HepG2 (cell line): ENCODE results near the gene ADGRG6. TPM values are rescaled to one million over a fixed set of nuclear protein-coding genes. Genes with fewer than 3 reads are reported as not detected.

Source experiments
- CREB1 ChIP-seq, 2 experiments: fragments of 450-650 bp in 1 of 2; IDR thresholded peaks; 2 replicates each; pipeline ENCODE4 v1.6.1; 2016 to 2017; ENCODE audit warnings: control low read depth in 1 of 2, mild to moderate bottlenecking in 1 of 2, missing compliant biosample characterization in 1 of 2, missing genetic modification characterization in 1 of 2
- EZH2 ChIP-seq: conservative IDR thresholded peaks from 2 replicates; pipeline ENCODE4 v1.6.1; 2012; ENCODE audit warnings: mild to moderate bottlenecking, low read depth, low read length, moderate library complexity
- HNF4G ChIP-seq, 2 experiments: sonication (generic) in 1 of 2; formaldehyde crosslinking in 1 of 2; IDR thresholded peaks; 2 replicates each; pipeline versions ENCODE4 v1.4.0 to v1.6.1; 2011 to 2020; ENCODE audit warnings: borderline replicate concordance in 2 of 2, low read depth in 2 of 2, mild to moderate bottlenecking in 2 of 2, low read length in 1 of 2, missing genetic modification reagents in 1 of 2, moderate library complexity in 1 of 2
- HNRNPK ChIP-seq: fragments of 200-400 bp; formaldehyde crosslinking; IDR thresholded peaks from 2 replicates; pipeline ENCODE4 v1.6.1; 2018; ENCODE audit warnings: low read length, low read depth, moderate library complexity, mild to moderate bottlenecking; ENCODE audit not compliant: poor library complexity, severe bottlenecking
- HNRNPL ChIP-seq: fragments of 200-400 bp; formaldehyde crosslinking; IDR thresholded peaks from 2 replicates; pipeline ENCODE4 v1.6.1; 2017; ENCODE audit warnings: mild to moderate bottlenecking, low read depth, low read length
- KDM1A ChIP-seq: IDR thresholded peaks from 2 replicates; pipeline ENCODE4 v1.6.1; 2016; ENCODE audit warnings: missing compliant biosample characterization
- TARDBP ChIP-seq: sonication (generic); formaldehyde crosslinking; IDR thresholded peaks from 2 replicates; pipeline ENCODE4 v1.8.0; 2022; ENCODE audit warnings: mild to moderate bottlenecking, missing genetic modification reagents
- ZBTB7B ChIP-seq: sonication (generic); formaldehyde crosslinking; IDR thresholded peaks from 2 replicates; pipeline ENCODE4 v1.4.0; 2020; ENCODE audit warnings: missing genetic modification reagents
- ZFAT ChIP-seq: sonication (generic); formaldehyde crosslinking; conservative IDR thresholded peaks from 2 replicates; pipeline ENCODE4 v1.8.1; 2023; ENCODE audit warnings: missing genetic modification reagents, inconsistent platforms
- ZNF577 ChIP-seq: sonication (generic); formaldehyde crosslinking; IDR thresholded peaks from 2 replicates; pipeline ENCODE4 v1.4.0; 2020; ENCODE audit warnings: mild to moderate bottlenecking, low read depth, missing genetic modification reagents, borderline replicate concordance
- ZNF766 ChIP-seq: sonication (generic); formaldehyde crosslinking; IDR thresholded peaks from 2 replicates; pipeline ENCODE4 v1.5.0; 2020; ENCODE audit warnings: missing genetic modification reagents, borderline replicate concordance
- polyA plus RNA-seq, 8 experiments: library from polyadenylated mRNA; depleted of rRNA in 3 of 8; stranded (reverse) in 7 of 8; unstranded in 1 of 8; fragments of >200 nt; fragmentation: Illumina TruSeq in 4 of 8; extraction: Trizol in 4 of 8; gene quantifications; 2 replicates each; pipeline versions ENCODE4 v1.2.1 to v1.2.3, GENCODE V29; 2011 to 2016; ENCODE audit warnings: low read depth in 4 of 8, missing spikeins in 1 of 8, mixed read lengths in 1 of 8; ENCODE audit not compliant: insufficient read depth in 1 of 8
- total RNA-seq, 5 experiments: library from RNA; depleted of rRNA; stranded (reverse); fragments of >200 nt; fragmentation: Illumina TruSeq; extraction: Trizol; gene quantifications; 2 replicates each; pipeline ENCODE4 v1.2.3, GENCODE V29; 2016; ENCODE audit warnings: low read depth in 1 of 5
- TF ChIP-seq, protein P1 (sequence below): IDR thresholded peaks from 2 replicates; pipeline ENCODE4 v1.4.0; 2020; ENCODE audit warnings: mild to moderate bottlenecking, missing genetic modification reagents
- TF ChIP-seq, protein P2 (sequence below): sonication (generic); formaldehyde crosslinking; IDR thresholded peaks from 2 replicates; pipeline ENCODE4 v1.4.0; 2020; ENCODE audit warnings: missing genetic modification reagents
- TF ChIP-seq, protein P3 (sequence below): sonication (generic); formaldehyde crosslinking; IDR thresholded peaks from 2 replicates; pipeline ENCODE4 v1.4.0; 2020; ENCODE audit warnings: missing genetic modification reagents
- TF ChIP-seq, protein P4 (sequence below): sonication (generic); formaldehyde crosslinking; IDR thresholded peaks from 2 replicates; pipeline ENCODE4 v1.8.1; 2023; ENCODE audit warnings: mild to moderate bottlenecking, missing genetic modification reagents
- TF ChIP-seq, protein P5 (sequence below): sonication (generic); formaldehyde crosslinking; IDR thresholded peaks from 2 replicates; pipeline ENCODE4 v1.8.0; 2022; ENCODE audit warnings: mild to moderate bottlenecking, missing genetic modification reagents, moderate library complexity

The ADGRG6 gene
- total and polyA plus RNA-seq, 2 of the 13 experiments (the other 11 are each of a cell fraction or from before 2014, with no cell fraction given) = 129 to 249 TPM

DNA sequence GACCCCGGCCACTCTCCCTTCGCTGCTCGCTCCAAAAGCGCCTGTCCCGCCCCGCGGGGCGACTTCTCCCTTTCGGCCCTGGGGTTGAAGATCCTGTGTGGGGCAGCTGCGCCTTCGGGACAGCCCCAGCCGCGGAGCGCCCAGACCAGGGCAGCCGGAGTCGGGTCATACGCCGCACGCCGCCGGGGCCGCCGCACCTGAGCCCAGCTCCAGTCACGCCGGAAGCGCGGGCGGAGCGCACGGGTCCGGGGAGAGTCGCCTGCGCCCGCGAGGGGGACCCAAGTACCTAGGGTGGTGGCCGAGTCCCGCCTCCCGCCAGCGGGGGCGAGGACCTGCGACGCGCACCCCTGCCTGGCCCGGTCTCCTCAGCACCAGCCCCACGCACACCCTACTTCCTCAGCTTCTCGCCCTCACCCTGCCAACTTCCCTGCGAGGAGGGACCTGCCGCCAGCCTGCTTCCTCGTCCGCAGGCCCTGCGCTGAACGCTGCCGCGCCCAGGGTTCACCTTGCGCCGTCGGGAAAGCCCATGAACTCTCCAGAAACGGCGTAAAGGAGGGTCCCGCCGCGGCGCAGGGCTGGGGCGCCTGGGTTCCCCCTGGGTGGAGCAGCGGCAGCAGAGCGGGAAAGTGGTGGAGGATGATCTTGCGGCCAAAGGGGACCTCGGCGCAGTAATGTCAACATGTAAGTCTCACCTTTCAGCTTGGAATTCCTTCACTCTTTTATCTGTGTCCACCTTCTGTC is at the start of gene ADGRG6 (continued):
- TF ChIP-seq, protein P1, sequence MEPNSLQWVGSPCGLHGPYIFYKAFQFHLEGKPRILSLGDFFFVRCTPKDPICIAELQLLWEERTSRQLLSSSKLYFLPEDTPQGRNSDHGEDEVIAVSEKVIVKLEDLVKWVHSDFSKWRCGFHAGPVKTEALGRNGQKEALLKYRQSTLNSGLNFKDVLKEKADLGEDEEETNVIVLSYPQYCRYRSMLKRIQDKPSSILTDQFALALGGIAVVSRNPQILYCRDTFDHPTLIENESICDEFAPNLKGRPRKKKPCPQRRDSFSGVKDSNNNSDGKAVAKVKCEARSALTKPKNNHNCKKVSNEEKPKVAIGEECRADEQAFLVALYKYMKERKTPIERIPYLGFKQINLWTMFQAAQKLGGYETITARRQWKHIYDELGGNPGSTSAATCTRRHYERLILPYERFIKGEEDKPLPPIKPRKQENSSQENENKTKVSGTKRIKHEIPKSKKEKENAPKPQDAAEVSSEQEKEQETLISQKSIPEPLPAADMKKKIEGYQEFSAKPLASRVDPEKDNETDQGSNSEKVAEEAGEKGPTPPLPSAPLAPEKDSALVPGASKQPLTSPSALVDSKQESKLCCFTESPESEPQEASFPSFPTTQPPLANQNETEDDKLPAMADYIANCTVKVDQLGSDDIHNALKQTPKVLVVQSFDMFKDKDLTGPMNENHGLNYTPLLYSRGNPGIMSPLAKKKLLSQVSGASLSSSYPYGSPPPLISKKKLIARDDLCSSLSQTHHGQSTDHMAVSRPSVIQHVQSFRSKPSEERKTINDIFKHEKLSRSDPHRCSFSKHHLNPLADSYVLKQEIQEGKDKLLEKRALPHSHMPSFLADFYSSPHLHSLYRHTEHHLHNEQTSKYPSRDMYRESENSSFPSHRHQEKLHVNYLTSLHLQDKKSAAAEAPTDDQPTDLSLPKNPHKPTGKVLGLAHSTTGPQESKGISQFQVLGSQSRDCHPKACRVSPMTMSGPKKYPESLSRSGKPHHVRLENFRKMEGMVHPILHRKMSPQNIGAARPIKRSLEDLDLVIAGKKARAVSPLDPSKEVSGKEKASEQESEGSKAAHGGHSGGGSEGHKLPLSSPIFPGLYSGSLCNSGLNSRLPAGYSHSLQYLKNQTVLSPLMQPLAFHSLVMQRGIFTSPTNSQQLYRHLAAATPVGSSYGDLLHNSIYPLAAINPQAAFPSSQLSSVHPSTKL = peak; percentile 92
- TF ChIP-seq, protein P2, sequence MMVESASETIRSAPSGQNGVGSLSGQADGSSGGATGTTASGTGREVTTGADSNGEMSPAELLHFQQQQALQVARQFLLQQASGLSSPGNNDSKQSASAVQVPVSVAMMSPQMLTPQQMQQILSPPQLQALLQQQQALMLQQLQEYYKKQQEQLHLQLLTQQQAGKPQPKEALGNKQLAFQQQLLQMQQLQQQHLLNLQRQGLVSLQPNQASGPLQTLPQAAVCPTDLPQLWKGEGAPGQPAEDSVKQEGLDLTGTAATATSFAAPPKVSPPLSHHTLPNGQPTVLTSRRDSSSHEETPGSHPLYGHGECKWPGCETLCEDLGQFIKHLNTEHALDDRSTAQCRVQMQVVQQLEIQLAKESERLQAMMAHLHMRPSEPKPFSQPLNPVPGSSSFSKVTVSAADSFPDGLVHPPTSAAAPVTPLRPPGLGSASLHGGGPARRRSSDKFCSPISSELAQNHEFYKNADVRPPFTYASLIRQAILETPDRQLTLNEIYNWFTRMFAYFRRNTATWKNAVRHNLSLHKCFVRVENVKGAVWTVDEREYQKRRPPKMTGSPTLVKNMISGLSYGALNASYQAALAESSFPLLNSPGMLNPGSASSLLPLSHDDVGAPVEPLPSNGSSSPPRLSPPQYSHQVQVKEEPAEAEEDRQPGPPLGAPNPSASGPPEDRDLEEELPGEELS (CRISPR knock-in tag) = peak; percentile 82
- TF ChIP-seq, protein P3, sequence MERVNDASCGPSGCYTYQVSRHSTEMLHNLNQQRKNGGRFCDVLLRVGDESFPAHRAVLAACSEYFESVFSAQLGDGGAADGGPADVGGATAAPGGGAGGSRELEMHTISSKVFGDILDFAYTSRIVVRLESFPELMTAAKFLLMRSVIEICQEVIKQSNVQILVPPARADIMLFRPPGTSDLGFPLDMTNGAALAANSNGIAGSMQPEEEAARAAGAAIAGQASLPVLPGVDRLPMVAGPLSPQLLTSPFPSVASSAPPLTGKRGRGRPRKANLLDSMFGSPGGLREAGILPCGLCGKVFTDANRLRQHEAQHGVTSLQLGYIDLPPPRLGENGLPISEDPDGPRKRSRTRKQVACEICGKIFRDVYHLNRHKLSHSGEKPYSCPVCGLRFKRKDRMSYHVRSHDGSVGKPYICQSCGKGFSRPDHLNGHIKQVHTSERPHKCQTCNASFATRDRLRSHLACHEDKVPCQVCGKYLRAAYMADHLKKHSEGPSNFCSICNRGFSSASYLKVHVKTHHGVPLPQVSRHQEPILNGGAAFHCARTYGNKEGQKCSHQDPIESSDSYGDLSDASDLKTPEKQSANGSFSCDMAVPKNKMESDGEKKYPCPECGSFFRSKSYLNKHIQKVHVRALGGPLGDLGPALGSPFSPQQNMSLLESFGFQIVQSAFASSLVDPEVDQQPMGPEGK (CRISPR knock-in tag) = peak; percentile 96
- TF ChIP-seq, protein P4, sequence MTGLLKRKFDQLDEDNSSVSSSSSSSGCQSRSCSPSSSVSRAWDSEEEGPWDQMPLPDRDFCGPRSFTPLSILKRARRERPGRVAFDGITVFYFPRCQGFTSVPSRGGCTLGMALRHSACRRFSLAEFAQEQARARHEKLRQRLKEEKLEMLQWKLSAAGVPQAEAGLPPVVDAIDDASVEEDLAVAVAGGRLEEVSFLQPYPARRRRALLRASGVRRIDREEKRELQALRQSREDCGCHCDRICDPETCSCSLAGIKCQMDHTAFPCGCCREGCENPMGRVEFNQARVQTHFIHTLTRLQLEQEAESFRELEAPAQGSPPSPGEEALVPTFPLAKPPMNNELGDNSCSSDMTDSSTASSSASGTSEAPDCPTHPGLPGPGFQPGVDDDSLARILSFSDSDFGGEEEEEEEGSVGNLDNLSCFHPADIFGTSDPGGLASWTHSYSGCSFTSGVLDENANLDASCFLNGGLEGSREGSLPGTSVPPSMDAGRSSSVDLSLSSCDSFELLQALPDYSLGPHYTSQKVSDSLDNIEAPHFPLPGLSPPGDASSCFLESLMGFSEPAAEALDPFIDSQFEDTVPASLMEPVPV (CRISPR knock-in tag) = peak; percentile 99
- TF ChIP-seq EZH2 = no peak
- TF ChIP-seq CREB1 (IDR thresholded peaks at IDR 0.05) = no peak
- no peak for TF ChIP-seq CREB1 (CRISPR knock-in tag; IDR thresholded peaks at IDR 0.05)
- TF ChIP-seq ZBTB7B (CRISPR knock-in tag) = peak; percentile 97
- TF ChIP-seq ZNF766 (CRISPR knock-in tag) = peak; percentile 86; the same call in 1 of the 2 replicates
- TF ChIP-seq TARDBP = peak; percentile 97
- peak; percentile 97 for TF ChIP-seq HNRNPK
- 0 out of 2 replicates have a peak, but pooled peaks have one; percentile 56 for TF ChIP-seq ZFAT
- peak; percentile 90; the same call in 1 of the 2 replicates for TF ChIP-seq HNRNPL
- TF ChIP-seq, protein P5, sequence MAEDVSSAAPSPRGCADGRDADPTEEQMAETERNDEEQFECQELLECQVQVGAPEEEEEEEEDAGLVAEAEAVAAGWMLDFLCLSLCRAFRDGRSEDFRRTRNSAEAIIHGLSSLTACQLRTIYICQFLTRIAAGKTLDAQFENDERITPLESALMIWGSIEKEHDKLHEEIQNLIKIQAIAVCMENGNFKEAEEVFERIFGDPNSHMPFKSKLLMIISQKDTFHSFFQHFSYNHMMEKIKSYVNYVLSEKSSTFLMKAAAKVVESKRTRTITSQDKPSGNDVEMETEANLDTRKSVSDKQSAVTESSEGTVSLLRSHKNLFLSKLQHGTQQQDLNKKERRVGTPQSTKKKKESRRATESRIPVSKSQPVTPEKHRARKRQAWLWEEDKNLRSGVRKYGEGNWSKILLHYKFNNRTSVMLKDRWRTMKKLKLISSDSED (CRISPR knock-in tag) = 0 out of 2 replicates have a peak, but pooled peaks have one; percentile 25
- no peak for TF ChIP-seq ZNF577 (CRISPR knock-in tag)
- TF ChIP-seq HNF4G (IDR thresholded peaks at IDR 0.05; ENCODE audit: borderline replicate concordance, low read depth, low read length) = peak; percentile 5; the same call in 1 of the 2 replicates
- TF ChIP-seq HNF4G (CRISPR knock-in tag; IDR thresholded peaks at IDR 0.05; ENCODE audit: borderline replicate concordance, low read depth) = no peak; the same call in 1 of the 2 replicates
- no peak; the same call in 1 of the 2 replicates for TF ChIP-seq KDM1A
